BLaER1 (cell line): Measurements from ENCODE around the gene PLA2G1B.

Source experiments
- H3K27ac ChIP-seq: shearing (Covaris generic); formaldehyde crosslinking; 2 replicates; pipeline ENCODE4 v1.8.1; 2022
- H3K27me3 ChIP-seq: shearing (Covaris generic); formaldehyde crosslinking; 2 replicates; pipeline ENCODE4 v1.8.1; 2022
- H3K36me3 ChIP-seq: shearing (Covaris generic); formaldehyde crosslinking; 2 replicates; pipeline ENCODE4 v1.8.1; 2022
- H3K4me1 ChIP-seq: shearing (Covaris generic); formaldehyde crosslinking; 2 replicates; pipeline ENCODE4 v1.8.1; 2022
- H3K4me2 ChIP-seq: shearing (Covaris generic); formaldehyde crosslinking; 2 replicates; pipeline ENCODE4 v1.8.1; 2022
- H3K4me3 ChIP-seq: shearing (Covaris generic); formaldehyde crosslinking; 2 replicates; pipeline ENCODE4 v1.8.1; 2022
- H3K9ac ChIP-seq: shearing (Covaris generic); formaldehyde crosslinking; 2 replicates; pipeline ENCODE4 v1.8.1; 2022
- H3K9me3 ChIP-seq: shearing (Covaris generic); formaldehyde crosslinking; 2 replicates; pipeline ENCODE4 v1.8.1; 2022
- H4K20me1 ChIP-seq: shearing (Covaris generic); formaldehyde crosslinking; 2 replicates; pipeline ENCODE4 v1.8.1; 2022
- Cebpa-rat ChIP-seq: shearing (Covaris generic); IDR thresholded peaks from 2 replicates; pipeline ENCODE4 v1.8.1; 2022

The PLA2G1B gene

DNA sequence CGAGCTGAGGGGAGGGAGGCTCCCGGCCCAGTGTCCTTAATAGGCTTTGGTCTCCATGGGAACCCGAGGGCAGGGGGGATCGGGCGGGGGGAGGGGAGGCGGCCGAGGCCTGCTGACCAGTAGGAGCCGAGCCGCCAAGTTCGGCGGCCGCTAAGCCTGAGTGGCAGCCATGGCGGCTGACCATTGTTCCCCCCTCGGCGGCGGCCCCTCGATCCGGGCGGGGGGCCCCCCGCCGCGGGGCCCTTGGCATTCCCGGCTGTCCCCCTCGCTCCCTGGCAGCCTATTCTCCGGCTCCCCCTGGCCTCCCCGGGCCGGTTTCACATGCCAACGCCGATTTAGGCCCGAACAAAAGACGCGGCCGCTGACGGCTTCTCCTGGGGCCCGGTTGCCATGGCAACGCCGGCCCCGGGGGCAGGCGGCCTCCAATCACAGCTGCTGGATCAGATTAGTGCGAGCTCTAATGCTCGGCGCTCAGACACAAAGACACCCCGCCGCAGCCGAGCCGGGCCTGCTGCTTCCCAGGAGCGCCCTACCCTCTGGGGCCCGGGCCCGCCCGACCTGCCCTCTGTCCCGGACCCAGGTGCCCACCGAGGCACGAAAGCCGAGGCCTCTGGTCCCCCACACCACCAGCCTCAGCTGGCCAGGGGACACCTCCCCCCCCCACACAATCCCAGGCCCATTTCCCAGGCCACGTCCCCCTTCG, 34.1 kb upstream of the PLA2G1B start:
- Histone ChIP-seq H3K27me3 (peaks cover 30% of the 10 kb centered on the region), H4K20me1 (no peaks in the 10 kb centered on the region), H3K9me3 (no peaks in the 10 kb centered on the region), H3K27ac (peak overlapping the region; percentile 83), H3K9ac (peak overlapping the region; percentile 79), H3K4me1 (peaks cover 26% of the 10 kb centered on the region), H3K36me3 (no peaks in the 10 kb centered on the region), H3K4me3 (peak overlapping the region; percentile 63), H3K4me2 (peak overlapping the region; percentile 95)
- TF ChIP-seq Cebpa-rat: no peak

DNA sequence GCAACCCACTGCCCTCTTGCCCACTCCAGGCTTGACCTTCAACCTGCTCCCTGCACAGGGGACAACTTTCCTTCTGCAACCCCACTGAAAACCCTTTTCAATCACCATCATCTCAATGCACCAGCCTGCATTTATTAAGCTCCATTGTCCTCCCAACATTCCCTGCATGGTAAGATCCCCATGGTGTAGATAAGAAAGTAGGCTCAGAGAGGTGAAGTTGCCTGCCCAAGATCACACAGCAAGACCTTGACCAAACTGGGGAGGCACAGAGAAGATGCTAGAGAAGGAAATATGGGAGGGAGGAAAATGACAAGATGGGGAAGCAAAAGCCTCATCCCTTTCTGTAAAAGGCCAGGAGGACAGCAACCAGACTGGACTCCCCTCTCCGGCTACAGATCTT, 31.5 kb upstream of the PLA2G1B start:
- H3K4me2 ChIP-seq: no peak overlapping the region
- no peak overlapping the region for H3K27ac ChIP-seq
- H3K9me3 ChIP-seq: no peaks in the 10 kb centered on the region
- peaks cover 5% of the 10 kb centered on the region; the same call in 1 of the 2 replicates for H3K27me3 ChIP-seq
- H4K20me1 ChIP-seq: no peaks in the 10 kb centered on the region
- H3K4me1 ChIP-seq: peaks cover 26% of the 10 kb centered on the region
- no peak overlapping the region for H3K4me3 ChIP-seq
- TF ChIP-seq Cebpa-rat: no peak
- H3K36me3 ChIP-seq: no peaks in the 10 kb centered on the region
- H3K9ac ChIP-seq: no peak overlapping the region

DNA sequence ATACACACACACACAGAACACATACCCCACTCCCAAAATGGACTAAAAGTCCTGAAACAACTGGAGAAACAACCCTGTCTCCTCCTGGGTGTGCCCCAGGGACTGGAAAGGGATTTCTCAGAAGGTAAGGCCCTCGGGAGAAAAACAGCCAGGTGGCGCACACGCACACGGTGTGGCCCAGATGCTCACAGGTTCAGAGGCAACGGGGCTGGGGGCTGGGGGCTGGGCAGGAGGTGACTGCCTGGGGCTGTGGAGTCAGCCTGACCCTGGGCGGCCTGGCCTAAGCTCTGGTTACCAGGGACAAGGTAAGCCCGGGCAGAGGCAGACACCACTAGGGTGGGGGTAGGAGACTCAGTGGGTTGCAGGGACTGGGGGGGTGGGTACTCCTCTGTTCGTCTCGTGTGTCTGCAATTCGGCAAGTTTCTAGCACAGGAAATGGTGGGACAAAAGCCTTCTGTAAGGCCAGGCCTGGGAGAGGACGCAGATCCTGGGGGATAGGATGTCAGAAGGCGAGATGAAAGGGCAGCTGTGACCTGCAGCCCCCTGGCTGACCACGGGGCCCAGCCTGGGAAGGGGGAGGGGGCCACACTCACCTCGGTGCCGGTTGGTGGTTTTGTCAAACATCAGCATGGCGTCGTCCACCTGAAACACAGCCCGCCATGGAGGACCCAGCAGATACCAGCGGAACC, 31.0 kb upstream of the PLA2G1B start:
- Histone ChIP-seq H3K27me3 (no peaks in the 10 kb centered on the region), H3K36me3 (no peaks in the 10 kb centered on the region), H3K4me1 (peaks cover 26% of the 10 kb centered on the region), H4K20me1 (no peaks in the 10 kb centered on the region), H3K4me3 (no peak overlapping the region), H3K27ac (no peak overlapping the region), H3K9me3 (no peaks in the 10 kb centered on the region), H3K4me2 (no peak overlapping the region), H3K9ac (no peak overlapping the region)
- TF ChIP-seq Cebpa-rat: no peak

DNA sequence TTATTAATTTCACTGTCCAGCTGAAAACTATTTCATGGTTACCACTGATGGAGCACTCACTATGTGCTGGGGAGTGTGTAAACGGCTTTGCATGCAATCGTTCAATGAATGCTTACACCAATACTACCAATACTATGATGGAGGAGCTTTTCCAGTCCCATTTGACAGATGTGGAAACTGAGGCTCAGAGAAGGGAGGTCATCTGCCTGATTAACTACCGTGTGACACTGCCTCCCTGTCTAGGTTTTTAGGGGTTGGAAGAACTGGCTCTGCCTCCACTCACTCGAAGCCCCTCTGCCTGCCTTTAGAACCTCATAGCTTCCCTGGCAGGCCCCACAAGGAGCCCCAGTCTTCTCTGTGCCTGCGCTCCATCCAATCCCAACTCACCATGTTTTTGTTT, 29.5 kb upstream of the PLA2G1B start:
- no peak overlapping the region for H3K4me2 ChIP-seq
- H3K27ac ChIP-seq: no peak overlapping the region
- no peaks in the 10 kb centered on the region for H3K36me3 ChIP-seq

DNA sequence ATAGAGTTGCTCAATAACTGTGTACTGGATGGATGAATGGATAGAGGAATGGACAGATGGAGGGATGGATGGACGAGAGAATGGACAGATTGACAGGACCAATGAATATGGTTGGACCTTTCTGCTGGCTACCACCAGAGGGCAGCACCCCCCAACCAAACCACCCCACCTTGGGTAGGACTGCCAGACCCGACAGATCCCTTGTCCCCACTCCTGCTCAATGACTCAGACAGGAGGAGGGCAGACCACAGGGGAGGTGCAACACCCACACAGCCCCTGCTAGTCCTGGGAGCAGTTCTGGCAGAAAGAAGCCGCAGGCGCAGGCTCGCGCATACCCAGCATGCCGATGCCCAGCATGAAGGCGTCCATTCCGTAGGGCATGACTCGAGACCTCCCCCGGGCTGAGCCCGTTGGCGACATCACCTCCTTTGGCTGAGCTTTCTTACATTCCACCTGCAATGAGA, 29.0 kb upstream of the PLA2G1B start:
- H3K36me3 ChIP-seq: no peaks in the 10 kb centered on the region
- H3K4me3 ChIP-seq: no peak overlapping the region
- H3K9me3 ChIP-seq: no peaks in the 10 kb centered on the region
- H3K27ac ChIP-seq: no peak overlapping the region
- no peak for TF ChIP-seq Cebpa-rat
- no peak overlapping the region for H3K9ac ChIP-seq
- no peak overlapping the region for H3K4me2 ChIP-seq
- peaks cover 7% of the 10 kb centered on the region for H3K4me1 ChIP-seq
- no peaks in the 10 kb centered on the region for H4K20me1 ChIP-seq
- no peaks in the 10 kb centered on the region for H3K27me3 ChIP-seq

More for the DNA sequence above, 29.5 kb upstream of the PLA2G1B start:
- TF ChIP-seq Cebpa-rat: no peak
- Histone ChIP-seq H3K9ac (no peak overlapping the region), H3K4me3 (no peak overlapping the region), H3K4me1 (peaks cover 12% of the 10 kb centered on the region), H3K9me3 (no peaks in the 10 kb centered on the region), H3K27me3 (no peaks in the 10 kb centered on the region), H4K20me1 (no peaks in the 10 kb centered on the region)

DNA sequence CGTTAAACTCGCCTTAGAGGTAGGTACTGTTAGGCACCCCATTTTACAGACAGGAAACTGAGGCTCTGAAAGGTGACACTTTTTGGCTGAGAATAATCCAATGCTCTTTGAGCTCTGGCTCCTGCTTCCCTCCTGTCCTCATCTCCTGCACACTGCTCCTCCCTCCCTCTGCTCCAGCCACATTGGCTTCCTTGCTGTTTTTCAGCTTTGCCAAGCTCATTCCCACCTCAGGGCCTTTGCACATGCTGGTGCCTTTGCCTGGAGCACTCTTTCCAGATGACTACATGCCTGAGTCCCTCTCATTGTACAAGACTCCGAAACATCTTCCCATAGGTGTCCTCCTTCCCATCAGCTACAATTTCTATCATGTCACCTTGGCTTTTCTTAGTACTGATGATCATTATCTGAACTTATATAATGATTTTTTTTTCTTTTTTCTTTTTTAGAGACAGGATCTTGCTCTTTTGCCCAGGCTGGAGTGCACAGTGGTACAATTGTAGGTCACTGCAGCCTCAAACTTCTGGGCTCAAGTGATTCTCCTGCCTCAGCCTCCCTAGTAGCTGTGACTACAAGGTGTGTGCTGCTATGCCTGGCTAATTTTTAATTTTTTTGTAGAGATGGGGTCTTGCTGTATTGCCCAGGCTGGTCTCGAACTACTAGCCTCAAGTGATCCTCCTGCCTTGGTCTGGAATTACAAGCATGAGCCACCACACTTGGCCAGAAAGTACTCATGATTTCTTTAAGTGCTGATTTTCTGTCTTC, 26.2 kb upstream of the PLA2G1B start:
- no peak overlapping the region for H3K4me3 ChIP-seq
- H3K4me2 ChIP-seq: no peak overlapping the region
- no peaks in the 10 kb centered on the region for H3K36me3 ChIP-seq
- no peaks in the 10 kb centered on the region for H3K4me1 ChIP-seq
- no peak overlapping the region for H3K27ac ChIP-seq
- H3K9me3 ChIP-seq: no peaks in the 10 kb centered on the region
- no peaks in the 10 kb centered on the region for H4K20me1 ChIP-seq
- TF ChIP-seq Cebpa-rat: no peak
- no peak overlapping the region for H3K9ac ChIP-seq
- no peaks in the 10 kb centered on the region for H3K27me3 ChIP-seq

DNA sequence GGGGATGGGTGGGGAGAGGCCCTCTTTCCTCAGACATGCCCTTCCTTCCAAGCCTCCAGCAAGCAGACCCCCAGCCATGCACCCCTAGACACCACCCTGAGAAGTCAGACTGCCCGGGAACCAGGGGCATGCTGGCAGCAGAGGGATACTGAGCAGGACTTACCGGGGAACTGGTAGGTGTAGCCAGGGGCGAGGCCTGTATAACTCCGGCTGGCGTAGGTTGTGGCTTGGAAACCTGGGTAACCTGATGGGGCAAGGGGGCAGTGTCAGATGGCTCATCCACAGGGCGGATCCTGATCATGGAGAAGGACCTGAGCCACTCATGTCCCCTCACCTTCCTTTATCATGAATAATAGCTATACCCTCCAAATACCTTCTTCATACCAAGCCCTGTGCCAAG, 25.6 kb upstream of the PLA2G1B start:
- no peaks in the 10 kb centered on the region for H3K27me3 ChIP-seq
- H3K4me3 ChIP-seq: no peak overlapping the region
- no peaks in the 10 kb centered on the region for H3K9me3 ChIP-seq
- no peaks in the 10 kb centered on the region for H3K4me1 ChIP-seq
- no peak for TF ChIP-seq Cebpa-rat
- H3K9ac ChIP-seq: no peak overlapping the region
- no peaks in the 10 kb centered on the region for H3K36me3 ChIP-seq
- H3K4me2 ChIP-seq: no peak overlapping the region
- no peaks in the 10 kb centered on the region for H4K20me1 ChIP-seq
- no peak overlapping the region for H3K27ac ChIP-seq

DNA sequence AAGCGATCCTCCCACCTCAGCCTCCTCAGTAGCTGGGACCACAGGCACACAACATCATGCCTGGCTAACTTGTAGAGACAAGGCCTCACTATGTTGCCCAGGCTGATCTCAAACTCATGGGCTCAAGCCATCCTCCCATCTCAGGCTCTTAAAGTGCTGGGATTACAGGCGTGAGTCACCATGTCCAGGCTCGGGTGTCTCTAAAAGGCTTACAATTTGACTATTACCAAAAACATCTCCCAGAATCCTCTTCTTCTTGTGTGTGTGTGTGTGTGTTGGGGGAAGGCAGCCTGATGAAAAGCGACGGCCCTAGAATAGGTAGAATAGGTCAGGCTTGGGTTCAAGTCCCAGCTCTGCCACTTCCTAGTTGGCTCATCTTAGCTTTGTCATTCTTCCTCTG, 24.5 kb upstream of the PLA2G1B start:
- no peaks in the 10 kb centered on the region for H3K36me3 ChIP-seq
- no peaks in the 10 kb centered on the region for H3K9me3 ChIP-seq
- no peak for TF ChIP-seq Cebpa-rat
- H3K4me1 ChIP-seq: no peaks in the 10 kb centered on the region
- no peaks in the 10 kb centered on the region for H4K20me1 ChIP-seq
- no peak overlapping the region for H3K4me3 ChIP-seq
- no peaks in the 10 kb centered on the region for H3K27me3 ChIP-seq
- H3K4me2 ChIP-seq: no peak overlapping the region
- no peak overlapping the region for H3K27ac ChIP-seq
- no peak overlapping the region for H3K9ac ChIP-seq

DNA sequence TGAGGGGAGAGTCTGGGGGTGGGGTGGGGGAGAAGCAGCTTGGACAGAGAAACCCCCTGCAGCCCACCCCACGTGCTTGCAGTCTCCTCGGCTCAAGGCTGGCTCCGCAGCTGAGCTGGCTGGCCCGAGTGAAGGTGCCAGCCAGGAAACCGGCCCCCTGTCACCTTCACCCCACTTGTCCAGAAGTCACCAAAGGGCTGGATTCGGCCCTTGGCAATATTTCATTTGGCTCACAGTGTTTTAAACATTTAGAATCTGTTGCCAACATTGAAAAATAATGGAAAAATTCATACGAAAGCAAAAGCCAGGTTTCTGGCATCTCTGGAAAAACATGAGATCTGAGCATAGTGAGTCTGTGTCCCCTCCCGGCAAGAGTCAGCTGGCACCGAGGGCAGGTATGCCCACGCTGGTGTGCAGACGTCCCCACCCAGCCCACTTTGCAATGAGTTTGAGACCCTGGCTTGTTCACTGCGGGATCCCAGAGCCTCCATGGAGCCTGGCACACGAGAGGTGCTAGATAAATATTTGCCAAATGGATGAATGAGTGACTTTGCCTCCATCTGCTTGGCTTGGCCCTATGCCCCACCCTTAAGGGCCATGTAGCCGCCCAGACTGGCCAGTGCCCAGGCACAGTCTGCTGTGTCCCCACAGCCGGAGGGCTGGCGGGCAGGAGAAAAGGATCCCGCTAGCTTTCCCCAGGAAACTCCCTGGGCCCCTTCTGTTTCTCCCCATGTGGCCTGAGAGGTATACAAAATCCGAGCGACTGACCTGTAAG, 23.2 kb upstream of the PLA2G1B start:
- Histone ChIP-seq H3K27ac (no peak overlapping the region), H4K20me1 (no peaks in the 10 kb centered on the region), H3K4me2 (no peak overlapping the region), H3K27me3 (no peaks in the 10 kb centered on the region), H3K4me3 (no peak overlapping the region), H3K9ac (no peak overlapping the region), H3K4me1 (no peaks in the 10 kb centered on the region), H3K36me3 (no peaks in the 10 kb centered on the region), H3K9me3 (no peaks in the 10 kb centered on the region)
- TF ChIP-seq Cebpa-rat: no peak
